K562 (cell line): ENCODE results near the gene DDRGK1. TPM values are rescaled to one million over a fixed set of nuclear protein-coding genes. Genes with fewer than 3 reads are reported as not detected.

Source experiments
- ADNP ChIP-seq: fragments of 200-800 bp; sonication (Bioruptor generic); IDR thresholded peaks from 2 replicates; pipeline ENCODE4 v1.6.1; 2016; ENCODE audit warnings: missing genetic modification characterization, missing compliant biosample characterization
- ASH1L ChIP-seq: fragments of 450-650 bp; IDR thresholded peaks from 2 replicates; pipeline ENCODE4 v1.6.1; 2018; ENCODE audit warnings: borderline replicate concordance, mild to moderate bottlenecking, low read depth; ENCODE audit not compliant: partially characterized antibody
- CHD7 ChIP-seq: fragments of 200-600 bp; sonication (generic); IDR thresholded peaks from one replicate; pipeline ENCODE4 v1.6.1; 2012; ENCODE audit warnings: mild to moderate bottlenecking, low read depth, low read length, inconsistent platforms
- HMGXB4 ChIP-seq: sonication (generic); formaldehyde crosslinking; IDR thresholded peaks from 2 replicates; pipeline ENCODE4 v1.8.1; 2023; ENCODE audit warnings: mild to moderate bottlenecking, missing genetic modification reagents
- MLX ChIP-seq, 2 experiments: fragments of 450-650 bp in 1 of 2; sonication (generic) in 1 of 2; formaldehyde crosslinking; conservative IDR thresholded peaks; 2 replicates each; pipeline versions ENCODE4 v1.4.0 to v1.8.1; 2020 to 2022; ENCODE audit warnings: mild to moderate bottlenecking in 1 of 2, missing genetic modification reagents in 1 of 2
- MTA3 ChIP-seq: fragments of 450-650 bp; formaldehyde crosslinking; IDR thresholded peaks from 2 replicates; pipeline ENCODE4 v1.6.1; 2017; ENCODE audit warnings: mild to moderate bottlenecking, borderline replicate concordance
- NR0B1 ChIP-seq: fragments of 450-650 bp; IDR thresholded peaks from one replicate; pipeline ENCODE4 v1.6.1; 2018; ENCODE audit warnings: mild to moderate bottlenecking, moderate library complexity; ENCODE audit not compliant: partially characterized antibody
- SREBF1 ChIP-seq: fragments of 150-350 bp; IDR thresholded peaks from 2 replicates; pipeline ENCODE4 v1.6.1; 2014; ENCODE audit warnings: antibody characterized with exemption, low read depth, low read length, borderline replicate concordance
- TAF9B ChIP-seq: fragments of 450-650 bp; IDR thresholded peaks from 2 replicates; pipeline ENCODE4 v1.6.1; 2018; ENCODE audit warnings: mild to moderate bottlenecking; ENCODE audit not compliant: partially characterized antibody
- ZC3H8 ChIP-seq: fragments of 450-650 bp; IDR thresholded peaks from 2 replicates; pipeline ENCODE4 v1.6.1; 2017
- ZNF311 ChIP-seq: fragments of 250-450 bp; sonication (Bioruptor Pico); IDR thresholded peaks from 2 replicates; pipeline ENCODE4 v1.4.0; 2020; ENCODE audit warnings: mild to moderate bottlenecking, moderate library complexity
- ZNF431 ChIP-seq: sonication (generic); formaldehyde crosslinking; IDR thresholded peaks from 2 replicates; pipeline ENCODE4 v1.8.0; 2022; ENCODE audit warnings: mild to moderate bottlenecking, missing genetic modification reagents
- polyA plus RNA-seq, 8 experiments: library from polyadenylated mRNA; depleted of rRNA in 4 of 8; stranded (reverse) in 5 of 8; unstranded in 3 of 8; fragments of >200 nt; fragmentation: Nextera tagmentation in 2 of 8; fragmentation: Illumina TruSeq in 1 of 8; extraction: Ambion mirVana in 2 of 8; extraction: Trizol in 1 of 8; gene quantifications; 2 replicates each; pipeline versions ENCODE4 v1.2.1 to v1.2.3, GENCODE V29; 2011 to 2014; ENCODE audit warnings: inconsistent platforms in 1 of 8, missing spikeins in 1 of 8
- total RNA-seq, 7 experiments: library from RNA; depleted of rRNA in 6 of 7; stranded (reverse); fragments of >200 nt in 6 of 7; fragmentation: Illumina TruSeq in 2 of 7; extraction: Trizol in 2 of 7; gene quantifications; 2 replicates each; pipeline versions ENCODE4 v1.2.1 to v1.2.3, GENCODE V29; 2011 to 2021; ENCODE audit warnings: low replicate concordance in 1 of 7

The DDRGK1 gene
- total and polyA plus RNA-seq, 9 of the 15 experiments (the other 6 are each of a cell fraction or from before 2014, with no cell fraction given): 2.3 to 54.4 (median 29.1) TPM

- no peak for TF ChIP-seq NR0B1
- TF ChIP-seq ASH1L: no peak
- TF ChIP-seq ZNF431 (CRISPR knock-in tag): no peak
- TF ChIP-seq SREBF1: no peak
- no peak for TF ChIP-seq ZC3H8
- TF ChIP-seq TAF9B: no peak
- no peak for TF ChIP-seq MLX (CRISPR knock-in tag; conservative IDR thresholded peaks at IDR 0.05)
- TF ChIP-seq MTA3: no peak
- TF ChIP-seq ZNF311: no peak
- TF ChIP-seq HMGXB4: no peak
- TF ChIP-seq ADNP (tag): no peak
- no peak for TF ChIP-seq CHD7
These were observed 31.4 kb downstream of the DDRGK1 start, which contains the start of gene LZTS3 (continued) for GRCh38 chr20:3172933-3173609.
